Astrocyte (in vitro differentiated cells and primary cell): ENCODE data around the gene PTRH1. TPM values are rescaled to one million over a fixed set of nuclear protein-coding genes. Genes with fewer than 3 reads are reported as not detected.
A peak's percentile ranks its signal among the peaks of the same experiment; 100 is the strongest.

ENCODE experiments used
- DNase-seq: peaks from one replicate; pipeline ENCODE4 v3.0.0-alpha.2; 2010; ENCODE audit warnings: low read depth
- FAIRE-seq: peaks from 2 replicates; lab custom pipeline; 2011; peaks lifted over from hg19 to GRCh38; lab: Jason Lieb, UNC
- H2AFZ ChIP-seq: 2 replicates; pipeline ENCODE4 v1.6.0; 2012; ENCODE audit warnings: low read depth, low read length, inconsistent platforms
- H3K27ac ChIP-seq: 2 replicates; pipeline ENCODE4 v1.5.1; 2011; ENCODE audit warnings: low read depth, low read length, inconsistent platforms
- H3K27me3 ChIP-seq: 2 replicates; pipeline ENCODE4 v1.6.0; 2011; ENCODE audit warnings: low read length, inconsistent platforms; ENCODE audit not compliant: insufficient read depth
- H3K36me3 ChIP-seq: 2 replicates; pipeline ENCODE4 v1.5.1; 2011; ENCODE audit warnings: low read length, inconsistent platforms; ENCODE audit not compliant: insufficient read depth
- H3K4me1 ChIP-seq: 2 replicates; pipeline ENCODE4 v1.5.1; 2011; ENCODE audit warnings: low read length, inconsistent platforms; ENCODE audit not compliant: insufficient read depth
- H3K4me2 ChIP-seq: 2 replicates; pipeline ENCODE4 v1.6.0; 2012; ENCODE audit warnings: low read length, inconsistent platforms
- H3K4me3 ChIP-seq: 2 replicates; pipeline ENCODE4 v1.5.1; 2011; ENCODE audit warnings: low read depth, mild to moderate bottlenecking, low read length, inconsistent platforms; ENCODE audit not compliant: insufficient read depth
- H3K79me2 ChIP-seq: 2 replicates; pipeline ENCODE4 v1.6.0; 2012; ENCODE audit warnings: mild to moderate bottlenecking, low read length, inconsistent platforms; ENCODE audit not compliant: insufficient read depth
- H3K9ac ChIP-seq: 2 replicates; pipeline ENCODE4 v1.6.0; 2012; ENCODE audit warnings: mild to moderate bottlenecking, low read length, inconsistent platforms
- H3K9me3 ChIP-seq: 2 replicates; pipeline ENCODE4 v1.5.1; 2012; ENCODE audit warnings: low read depth, mild to moderate bottlenecking, low read length, inconsistent platforms; ENCODE audit not compliant: insufficient read depth
- H4K20me1 ChIP-seq: 2 replicates; pipeline ENCODE4 v1.6.0; 2012; ENCODE audit warnings: low read length, inconsistent platforms; ENCODE audit not compliant: insufficient read depth
- H3K27ac Mint-ChIP-seq: one replicate; pipeline ENCODE4 v1.8.0; 2021; ENCODE audit warnings: mild to moderate bottlenecking, mixed read lengths; ENCODE audit not compliant: unreplicated experiment
- H3K27me3 Mint-ChIP-seq: one replicate; pipeline ENCODE4 v1.8.0; 2021; ENCODE audit warnings: low read depth, mixed read lengths; ENCODE audit not compliant: unreplicated experiment
- H3K36me3 Mint-ChIP-seq: one replicate; pipeline ENCODE4 v1.8.0; 2021; ENCODE audit warnings: low read depth, mixed read lengths; ENCODE audit not compliant: unreplicated experiment
- H3K4me1 Mint-ChIP-seq: one replicate; pipeline ENCODE4 v1.8.0; 2021; ENCODE audit warnings: low read depth, mixed read lengths; ENCODE audit not compliant: unreplicated experiment
- H3K4me3 Mint-ChIP-seq: one replicate; pipeline ENCODE4 v1.8.0; 2021; ENCODE audit warnings: mild to moderate bottlenecking, moderate library complexity, mixed read lengths; ENCODE audit not compliant: unreplicated experiment
- H3K9me3 Mint-ChIP-seq: one replicate; pipeline ENCODE4 v1.8.0; 2021; ENCODE audit warnings: mild to moderate bottlenecking, mixed read lengths; ENCODE audit not compliant: unreplicated experiment
- CTCF ChIP-seq: IDR thresholded peaks from 2 replicates; pipeline ENCODE4 v1.5.1; 2011; ENCODE audit warnings: low read depth, mild to moderate bottlenecking, inconsistent platforms, low read length, moderate library complexity; ENCODE audit not compliant: insufficient read depth
- EZH2 ChIP-seq: IDR thresholded peaks from 2 replicates; pipeline ENCODE4 v1.6.1; 2012; ENCODE audit warnings: mild to moderate bottlenecking, low read length, inconsistent platforms; ENCODE audit not compliant: insufficient read depth
- total RNA-seq: library from RNA; stranded (reverse); gene quantifications from 2 replicates; pipeline ENCODE4 v1.2.1, GENCODE V29; 2021

Gene PTRH1
- total RNA-seq, 1 donor from 2014 or later: 9.9 TPM

- no peak overlapping the region for H3K9ac ChIP-seq
- no peak overlapping the region for H3K4me3 Mint-ChIP-seq
- peaks cover 4% of the 10 kb centered on the region for H3K9me3 Mint-ChIP-seq
Observed at GRCh38 chr9:127700594-127701255, 14.7 kb downstream of the PTRH1 start.

GRCh38 chr9:127700140-127700539 is 15.3 kb downstream of the PTRH1 start:
- Mint-ChIP-seq H3K4me1 (no peaks in the 10 kb centered on the region), H3K9me3 (peaks cover 4% of the 10 kb centered on the region), H3K27ac (no peak overlapping the region), H3K36me3 (no peaks in the 10 kb centered on the region), H3K4me3 (no peak overlapping the region), H3K27me3 (peaks cover 4% of the 10 kb centered on the region)
- TF ChIP-seq CTCF: no peak
- TF ChIP-seq EZH2: no peak
- no peak for DNase-seq
- no peak overlapping the region for H3K4me3 ChIP-seq
- no peaks in the 10 kb centered on the region for H3K79me2 ChIP-seq
- H3K4me1 ChIP-seq: peaks cover 9% of the 10 kb centered on the region
- FAIRE-seq: no peak
- H4K20me1 ChIP-seq: no peaks in the 10 kb centered on the region
- H3K27me3 ChIP-seq: no peaks in the 10 kb centered on the region
- no peaks in the 10 kb centered on the region for H3K36me3 ChIP-seq
- no peak overlapping the region for H2AFZ ChIP-seq
- H3K9me3 ChIP-seq: no peaks in the 10 kb centered on the region
- H3K27ac ChIP-seq: no peak overlapping the region
- H3K4me2 ChIP-seq: no peak overlapping the region
- no peak overlapping the region for H3K9ac ChIP-seq

More at GRCh38 chr9:127700594-127701255, 14.7 kb downstream of the PTRH1 start:
- Histone ChIP-seq H3K4me3 (no peak overlapping the region), H4K20me1 (no peaks in the 10 kb centered on the region), H3K4me1 (peaks cover 9% of the 10 kb centered on the region), H3K9me3 (no peaks in the 10 kb centered on the region), H3K27ac (no peak overlapping the region), H3K79me2 (no peaks in the 10 kb centered on the region), H3K4me2 (no peak overlapping the region), H3K27me3 (no peaks in the 10 kb centered on the region), H3K36me3 (no peaks in the 10 kb centered on the region), H2AFZ (no peak overlapping the region)
- DNase-seq (no peak), FAIRE-seq (no peak)
- Mint-ChIP-seq H3K27ac (no peak overlapping the region), H3K4me1 (no peaks in the 10 kb centered on the region), H3K36me3 (no peaks in the 10 kb centered on the region), H3K27me3 (peaks cover 4% of the 10 kb centered on the region)
- TF ChIP-seq EZH2 (no peak), CTCF (no peak)

- FAIRE-seq: no peak
Observed at GRCh38 chr9:127698985-127699670, 16.3 kb downstream of the PTRH1 start.

More at GRCh38 chr9:127698985-127699670, 16.3 kb downstream of the PTRH1 start:
- H3K27me3 ChIP-seq: no peaks in the 10 kb centered on the region
- H3K27ac ChIP-seq: peak overlapping the region; percentile 25
- peaks cover 9% of the 10 kb centered on the region for H3K4me1 ChIP-seq
- peak overlapping the region; percentile 68 for H3K9ac ChIP-seq
- H3K9me3 ChIP-seq: no peaks in the 10 kb centered on the region
- H3K27ac Mint-ChIP-seq: no peak overlapping the region
- TF ChIP-seq CTCF (no peak), EZH2 (no peak)
- peak overlapping the region; percentile 60 for H3K4me3 Mint-ChIP-seq
- H2AFZ ChIP-seq: peak overlapping the region; percentile 96
- peaks cover 4% of the 10 kb centered on the region for H3K9me3 Mint-ChIP-seq
- H3K79me2 ChIP-seq: no peaks in the 10 kb centered on the region
- H3K36me3 ChIP-seq: no peaks in the 10 kb centered on the region
- H3K27me3 Mint-ChIP-seq: peaks cover 4% of the 10 kb centered on the region
- peak overlapping the region; percentile 75 for H3K4me2 ChIP-seq
- H3K4me3 ChIP-seq: peak overlapping the region; percentile 29
- DNase-seq: peak; percentile 93
- H3K36me3 Mint-ChIP-seq: no peaks in the 10 kb centered on the region
- H3K4me1 Mint-ChIP-seq: no peaks in the 10 kb centered on the region
- H4K20me1 ChIP-seq: no peaks in the 10 kb centered on the region
